Thymus (tissue), 14 donors: ENCODE results near the gene RBBP4. TPM values are rescaled to one million over a fixed set of nuclear protein-coding genes. Genes with fewer than 3 reads are reported as not detected.

ENCODE experiments used
- DNase-seq, 9 donors: peaks; one replicate each; pipeline ENCODE4 v3.0.0-alpha.2; 2013; ENCODE audit warnings: low spot score in 9 of 9, low read depth in 6 of 9, missing footprints in 1 of 9
- H3K27ac ChIP-seq, 2 donors: one replicate each; pipeline ENCODE4 v1.5.1; 2013; ENCODE audit warnings: control low read depth in 1 of 2, low read depth in 1 of 2, low read length in 1 of 2, mild to moderate bottlenecking in 1 of 2, moderate library complexity in 1 of 2
- H3K27me3 ChIP-seq, 2 donors: one replicate each; pipeline ENCODE4 v1.5.1; 2013; ENCODE audit warnings: low read length in 1 of 2; ENCODE audit not compliant: control insufficient read depth in 2 of 2, insufficient read depth in 1 of 2
- H3K36me3 ChIP-seq, 2 donors: one replicate each; pipeline ENCODE4 v1.5.1; 2013; ENCODE audit warnings: low read length in 1 of 2, mild to moderate bottlenecking in 1 of 2, moderate library complexity in 1 of 2; ENCODE audit not compliant: control insufficient read depth in 2 of 2, insufficient read depth in 2 of 2
- H3K4me1 ChIP-seq, 2 donors: one replicate each; pipeline ENCODE4 v1.5.1; 2013; ENCODE audit warnings: low read length in 2 of 2; ENCODE audit not compliant: control insufficient read depth in 2 of 2, insufficient read depth in 2 of 2
- H3K4me3 ChIP-seq, 2 donors: one replicate each; pipeline ENCODE4 v1.5.1; 2013; ENCODE audit warnings: low read length in 2 of 2, control low read depth in 1 of 2, mild to moderate bottlenecking in 1 of 2
- H3K9me3 ChIP-seq, 2 donors: one replicate each; pipeline ENCODE4 v1.5.1; 2013; ENCODE audit warnings: low read length in 1 of 2, mild to moderate bottlenecking in 1 of 2; ENCODE audit not compliant: control insufficient read depth in 2 of 2, insufficient read depth in 1 of 2
- WGBS: extraction: QIAGEN DNeasy Blood & Tissue Kit; methylation state at CpG from one replicate; pipeline ENCODE4 v1.1.7; 2013; 5-methylcytosine and 5-hydroxymethylcytosine counted together
- long read RNA-seq, 10 donors: transcript quantifications; one replicate each; lab custom pipeline, GENCODE V29; 2026
- polyA plus RNA-seq: library from polyadenylated mRNA; stranded (reverse); fragments of 200-250 nt; gene quantifications from one replicate; pipeline ENCODE4 v1.2.3, GENCODE V29; 2013
- total RNA-seq: library from RNA; stranded (reverse); fragments of 120-200 nt; gene quantifications from one replicate; pipeline ENCODE4 v1.2.4, GENCODE V29; 2013
- donor health status: healthy.

The RBBP4 gene
- 204 TPM for total RNA-seq
- 92.6 TPM for polyA plus RNA-seq
- long read RNA-seq, donor 1, full-length matches to known transcripts = 13 of 13 reads
- long read RNA-seq, donor 1, partial matches to known transcripts = 0 of 13 reads
- long read RNA-seq, donor 1, other reads (novel, unspliced or antisense) = 0 of 13 reads
- long read RNA-seq, donor 2, full-length matches to known transcripts = 119 of 136 reads
- long read RNA-seq, donor 2, partial matches to known transcripts = 17 of 136 reads
- long read RNA-seq, donor 2, other reads (novel, unspliced or antisense) = 0 of 136 reads
- long read RNA-seq, donor 3, full-length matches to known transcripts = 96 of 112 reads
- long read RNA-seq, donor 3, partial matches to known transcripts = 16 of 112 reads
- long read RNA-seq, donor 3, other reads (novel, unspliced or antisense) = 0 of 112 reads
- long read RNA-seq, donor 4, full-length matches to known transcripts = 43 of 49 reads
- long read RNA-seq, donor 4, partial matches to known transcripts = 6 of 49 reads
- long read RNA-seq, donor 4, other reads (novel, unspliced or antisense) = 0 of 49 reads
- long read RNA-seq, donor 5, full-length matches to known transcripts = 109 of 129 reads
- long read RNA-seq, donor 5, partial matches to known transcripts = 20 of 129 reads
- long read RNA-seq, donor 5, other reads (novel, unspliced or antisense) = 0 of 129 reads
- long read RNA-seq, donor 6, full-length matches to known transcripts = 72 of 72 reads
- long read RNA-seq, donor 6, partial matches to known transcripts = 0 of 72 reads
- long read RNA-seq, donor 6, other reads (novel, unspliced or antisense) = 0 of 72 reads
- long read RNA-seq, donor 7, full-length matches to known transcripts = 114 of 119 reads
- long read RNA-seq, donor 7, partial matches to known transcripts = 5 of 119 reads
- long read RNA-seq, donor 7, other reads (novel, unspliced or antisense) = 0 of 119 reads
- long read RNA-seq, donor 8, full-length matches to known transcripts = 41 of 75 reads
- long read RNA-seq, donor 8, partial matches to known transcripts = 27 of 75 reads
- long read RNA-seq, donor 8, other reads (novel, unspliced or antisense) = 7 of 75 reads
- long read RNA-seq, donor 9, full-length matches to known transcripts = 62 of 62 reads
- long read RNA-seq, donor 9, partial matches to known transcripts = 0 of 62 reads
- long read RNA-seq, donor 9, other reads (novel, unspliced or antisense) = 0 of 62 reads
- long read RNA-seq, donor 10, full-length matches to known transcripts = 77 of 82 reads
- long read RNA-seq, donor 10, partial matches to known transcripts = 5 of 82 reads
- long read RNA-seq, donor 10, other reads (novel, unspliced or antisense) = 0 of 82 reads

DNA sequence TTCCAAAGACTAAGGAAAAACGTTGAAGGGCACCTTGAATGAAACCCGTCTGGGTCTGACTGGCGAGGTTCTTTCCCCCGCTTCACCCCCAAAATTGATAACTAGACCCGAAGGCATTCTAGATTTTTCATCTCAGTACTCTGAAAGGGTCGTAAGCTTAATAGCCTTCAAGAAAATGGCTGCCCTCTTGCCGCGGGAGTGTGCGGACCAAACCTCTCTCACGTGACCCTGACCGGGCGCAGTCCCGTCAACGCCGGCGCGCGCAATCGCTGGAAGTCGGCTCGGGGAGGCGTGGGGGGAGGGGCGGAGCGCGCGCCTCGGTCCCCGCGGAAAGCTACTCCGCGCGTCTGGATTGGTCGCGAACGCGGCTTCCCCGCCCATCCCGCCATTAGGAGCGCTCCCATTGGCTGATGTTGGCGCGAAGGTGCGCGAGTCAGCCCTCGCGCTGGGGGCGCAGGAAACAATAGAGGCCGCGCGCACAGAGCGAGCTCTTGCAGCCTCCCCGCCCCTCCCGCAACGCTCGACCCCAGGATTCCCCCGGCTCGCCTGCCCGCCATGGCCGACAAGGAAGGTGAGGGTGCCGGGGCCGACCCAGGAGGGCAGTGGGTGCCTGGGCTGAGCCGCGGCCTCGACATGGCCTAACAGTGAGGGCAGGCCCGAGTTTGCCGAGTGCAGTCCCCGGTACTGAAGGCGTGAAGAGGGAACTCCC is at the start of gene RBBP4:
Gene RBBP4 (plus strand): TSS at position 457 of the 709 bp plus-strand sequence. CDS start 99 bp downstream, at position 556.
- peak; percentile 90 to 99 (median 97) for DNase-seq
- H3K4me1 ChIP-seq = peaks cover 14 to 20% of the 10 kb centered on the region in 2 donors
- no peaks in the 10 kb centered on the region for H3K9me3 ChIP-seq
- H3K36me3 ChIP-seq = peaks cover 14 to 34% of the 10 kb centered on the region in 2 donors
- peak within 1 kb of the TSS; percentile 74 to 95 for H3K4me3 ChIP-seq
- no peaks in the 10 kb centered on the region for H3K27me3 ChIP-seq
- H3K27ac ChIP-seq = peak within 1 kb of the TSS; percentile 99
- WGBS = under 1% methylated on average over 67 of the region's 67 CpGs

GRCh38 chr1:32605711-32606424 is 45.1 kb upstream of the RBBP4 start:
- no peak overlapping the region for H3K4me3 ChIP-seq
- 95% methylated on average over 17 of the region's 17 CpGs for WGBS
- H3K27ac ChIP-seq = no peak overlapping the region
- no peaks in the 10 kb centered on the region for H3K4me1 ChIP-seq
- H3K9me3 ChIP-seq = no peaks in the 10 kb centered on the region
- H3K27me3 ChIP-seq = no peaks in the 10 kb centered on the region
- H3K36me3 ChIP-seq = peaks cover 0 to 4% of the 10 kb centered on the region in 2 donors
- DNase-seq = no peak

GRCh38 chr1:32606565-32607371 is 44.2 kb upstream of the RBBP4 start:
- no peak overlapping the region for H3K27ac ChIP-seq
- peaks cover 0 to 4% of the 10 kb centered on the region in 2 donors for H3K36me3 ChIP-seq
- H3K27me3 ChIP-seq = peaks cover 0 to under 1% of the 10 kb centered on the region in 2 donors
- H3K9me3 ChIP-seq = no peaks in the 10 kb centered on the region
- peaks cover 0 to under 1% of the 10 kb centered on the region in 2 donors for H3K4me1 ChIP-seq
- H3K4me3 ChIP-seq = no peak overlapping the region
- WGBS = 96% methylated on average over 11 of the region's 11 CpGs
- no peak for DNase-seq

DNA sequence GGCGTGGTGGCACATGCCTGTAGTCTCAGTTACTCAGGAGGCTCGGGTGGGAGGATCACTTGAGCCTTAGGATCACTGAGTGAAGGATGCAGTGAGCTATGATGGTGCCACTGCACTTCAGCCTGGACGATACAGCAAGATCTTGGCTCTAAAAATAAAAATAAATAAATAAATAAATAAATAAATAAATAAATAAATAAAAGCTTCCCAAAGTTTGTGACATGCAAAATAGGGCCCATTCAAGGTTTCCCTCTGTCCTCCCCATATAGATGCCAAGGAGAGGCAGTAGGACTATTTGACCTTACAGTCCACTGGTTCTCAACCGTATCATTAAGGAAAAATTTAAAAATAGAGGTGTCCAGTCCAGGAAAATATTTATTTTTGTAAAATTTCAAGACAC is 41.8 kb upstream of the RBBP4 start:
- Histone ChIP-seq H3K4me1 (peaks cover 0 to 7% of the 10 kb centered on the region in 2 donors), H3K4me3 (no peak overlapping the region), H3K27ac (no peak overlapping the region), H3K9me3 (no peaks in the 10 kb centered on the region), H3K27me3 (peaks cover 0 to 10% of the 10 kb centered on the region in 2 donors), H3K36me3 (peaks cover 0 to 4% of the 10 kb centered on the region in 2 donors)
- no peak for DNase-seq
- WGBS = 96% methylated on average over 4 of the region's 4 CpGs

DNA sequence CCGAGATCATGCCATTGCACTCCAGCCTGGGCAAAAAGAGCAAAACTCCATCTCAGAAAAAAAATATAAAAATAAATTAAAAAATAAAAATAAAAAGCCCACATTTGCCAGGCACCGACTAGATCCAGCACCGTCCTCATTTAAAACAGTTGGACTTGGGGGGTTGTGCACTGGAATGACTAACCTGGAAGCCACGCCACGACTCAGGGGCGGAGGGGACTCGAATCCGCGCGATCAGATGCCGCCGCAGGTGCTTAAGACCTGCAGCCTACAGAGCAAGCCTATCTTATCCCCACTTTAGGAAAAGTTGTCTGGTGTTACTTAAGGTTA is 39.2 kb upstream of the RBBP4 start:
- 16% methylated on average over 12 of the region's 12 CpGs for WGBS
- H3K27me3 ChIP-seq = peaks cover 0 to 10% of the 10 kb centered on the region in 2 donors
- DNase-seq = no peak
- no peak overlapping the region for H3K27ac ChIP-seq
- peak overlapping the region; percentile 41 to 47 for H3K4me3 ChIP-seq
- H3K9me3 ChIP-seq = no peaks in the 10 kb centered on the region
- peaks cover 0 to 7% of the 10 kb centered on the region in 2 donors for H3K4me1 ChIP-seq
- H3K36me3 ChIP-seq = no peaks in the 10 kb centered on the region

- no peaks in the 10 kb centered on the region for H3K9me3 ChIP-seq
- no peaks in the 10 kb centered on the region for H3K36me3 ChIP-seq
- no peak overlapping the region for H3K27ac ChIP-seq
- WGBS = 12% methylated on average over 35 of the region's 35 CpGs
- DNase-seq = peak in 2 of 9 donors; percentile 20 to 31
- peak overlapping the region; percentile 41 to 47 for H3K4me3 ChIP-seq
- peaks cover 0 to 10% of the 10 kb centered on the region in 2 donors for H3K27me3 ChIP-seq
- H3K4me1 ChIP-seq = peaks cover 0 to 7% of the 10 kb centered on the region in 2 donors
Measured at GRCh38 chr1:32612189-32612881, 38.7 kb upstream of the RBBP4 start.

DNA sequence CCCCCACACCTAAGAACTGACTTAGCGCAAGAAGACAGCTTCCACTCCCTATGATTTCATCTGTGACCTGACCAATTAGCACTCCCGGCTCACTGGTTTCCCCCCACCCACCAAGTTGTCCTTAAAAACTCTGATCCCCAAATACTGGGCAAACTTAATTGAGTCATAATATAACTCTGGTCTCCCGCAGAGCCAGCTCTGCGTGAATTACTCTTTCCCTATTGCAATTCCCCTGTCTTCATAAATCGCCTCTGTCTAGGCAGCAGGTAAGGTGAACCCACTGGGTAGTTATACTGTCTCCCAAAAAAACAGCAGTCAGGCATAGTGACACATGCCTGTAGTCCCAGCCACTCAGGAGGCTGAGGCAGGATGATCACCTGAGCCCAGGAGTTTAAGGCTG is 37.5 kb upstream of the RBBP4 start:
- H3K36me3 ChIP-seq = no peaks in the 10 kb centered on the region
- peaks cover 0 to 7% of the 10 kb centered on the region in 2 donors for H3K4me1 ChIP-seq
- no peak for DNase-seq
- no peaks in the 10 kb centered on the region for H3K9me3 ChIP-seq
- no peak overlapping the region for H3K27ac ChIP-seq
- 98% methylated on average over 5 of the region's 5 CpGs for WGBS
- H3K4me3 ChIP-seq = no peak overlapping the region
- H3K27me3 ChIP-seq = peaks cover 0 to 10% of the 10 kb centered on the region in 2 donors
